Trophoblast cell (in vitro differentiated cells and primary cell): ENCODE results near the gene PKD1.
"Not testable (repeated sequence)": the region's sequence is repeated elsewhere in the genome, so short reads cannot be mapped to it uniquely, and the experiment has no call there.

Experiments
- DNase-seq, 2 donors: peaks; one replicate each; pipeline ENCODE4 v3.0.0-alpha.2; 2016
- H2AFZ ChIP-seq: 2 replicates; pipeline ENCODE4 v1.6.1; 2013; ENCODE audit warnings: low read length, moderate library complexity, mild to moderate bottlenecking; ENCODE audit not compliant: insufficient read depth, poor library complexity
- H2AK5ac ChIP-seq: 2 replicates; pipeline ENCODE4 v1.6.1; 2013; ENCODE audit warnings: mild to moderate bottlenecking, low read length
- H2BK120ac ChIP-seq: 2 replicates; pipeline ENCODE4 v1.6.1; 2013; ENCODE audit warnings: low read length, mild to moderate bottlenecking, moderate library complexity; ENCODE audit not compliant: insufficient read depth, poor library complexity
- H2BK12ac ChIP-seq: 2 replicates; pipeline ENCODE4 v1.6.1; 2013; ENCODE audit warnings: mild to moderate bottlenecking, low read length, moderate library complexity
- H2BK5ac ChIP-seq: 2 replicates; pipeline ENCODE4 v1.6.1; 2013; ENCODE audit warnings: low read length, low read depth, moderate library complexity, mild to moderate bottlenecking; ENCODE audit not compliant: poor library complexity
- H3K14ac ChIP-seq: 2 replicates; pipeline ENCODE4 v1.6.1; 2013; ENCODE audit warnings: mild to moderate bottlenecking, low read length
- H3K18ac ChIP-seq: 2 replicates; pipeline ENCODE4 v1.6.1; 2013; ENCODE audit warnings: mild to moderate bottlenecking, low read length
- H3K23ac ChIP-seq: 2 replicates; pipeline ENCODE4 v1.6.1; 2013; ENCODE audit warnings: low read length
- H3K27ac ChIP-seq: 2 replicates; pipeline ENCODE4 v1.5.1; 2013; ENCODE audit warnings: low read depth, mild to moderate bottlenecking, inconsistent platforms, low read length, moderate library complexity
- H3K27me3 ChIP-seq: 2 replicates; pipeline ENCODE4 v1.6.1; 2013; ENCODE audit warnings: inconsistent platforms, mild to moderate bottlenecking, low read length, moderate library complexity; ENCODE audit not compliant: insufficient read depth
- H3K36me3 ChIP-seq, 2 experiments: 1 replicate in 1 of 2; 2 replicates in 1 of 2; pipeline ENCODE4 v1.6.1; 2013; ENCODE audit warnings: low read length in 2 of 2, mild to moderate bottlenecking in 2 of 2, moderate library complexity in 1 of 2; ENCODE audit not compliant: insufficient read depth in 2 of 2, control insufficient read depth in 1 of 2
- H3K4ac ChIP-seq: 2 replicates; pipeline ENCODE4 v1.6.1; 2013; ENCODE audit warnings: low read depth, mild to moderate bottlenecking, low read length, moderate library complexity
- H3K4me1 ChIP-seq, 2 experiments: 1 replicate in 1 of 2; 2 replicates in 1 of 2; pipeline ENCODE4 v1.6.1; 2013; ENCODE audit warnings: low read length in 2 of 2, mild to moderate bottlenecking in 2 of 2, moderate library complexity in 1 of 2; ENCODE audit not compliant: insufficient read depth in 2 of 2, control insufficient read depth in 1 of 2
- H3K4me2 ChIP-seq: 2 replicates; pipeline ENCODE4 v1.6.1; 2013; ENCODE audit warnings: inconsistent platforms, mild to moderate bottlenecking, low read length, moderate library complexity
- H3K4me3 ChIP-seq: 2 replicates; pipeline ENCODE4 v1.5.1; 2013; ENCODE audit warnings: mild to moderate bottlenecking, low read depth, low read length, inconsistent platforms
- H3K79me1 ChIP-seq: one replicate; pipeline ENCODE4 v1.6.1; 2013; ENCODE audit warnings: low read length
- H3K79me2 ChIP-seq: 2 replicates; pipeline ENCODE4 v1.6.1; 2013; ENCODE audit warnings: low read length, mild to moderate bottlenecking; ENCODE audit not compliant: control insufficient read depth, insufficient read depth, poor library complexity
- H3K9ac ChIP-seq: 2 replicates; pipeline ENCODE4 v1.6.1; 2013; ENCODE audit warnings: mild to moderate bottlenecking, low read length
- H3K9me3 ChIP-seq: 2 replicates; pipeline ENCODE4 v1.6.1; 2013; ENCODE audit warnings: low read depth, mild to moderate bottlenecking, control low read depth, inconsistent platforms, low read length; ENCODE audit not compliant: insufficient read depth
- H4K12ac ChIP-seq: 2 replicates; pipeline ENCODE4 v1.6.1; 2013; ENCODE audit warnings: low read depth, mild to moderate bottlenecking, low read length, moderate library complexity
- H4K8ac ChIP-seq: 2 replicates; pipeline ENCODE4 v1.6.1; 2013; ENCODE audit warnings: low read depth, mild to moderate bottlenecking, low read length, moderate library complexity
- H4K91ac ChIP-seq: one replicate; pipeline ENCODE4 v1.6.1; 2013; ENCODE audit warnings: low read depth, mild to moderate bottlenecking, low read length, moderate library complexity
- WGBS: extraction: QIAGEN DNeasy Blood & Tissue Kit; methylation state at CpG from one replicate; pipeline ENCODE4 v1.1.7; 2013; ENCODE audit warnings: missing lambda C conversion rate; ENCODE audit not compliant: insufficient read length, insufficient coverage; ENCODE audit errors: extremely low coverage; 5-methylcytosine and 5-hydroxymethylcytosine counted together

The PKD1 gene

GRCh38 chr16:2124377-2124693, 11.4 kb downstream of the PKD1 start:
- Histone ChIP-seq H2BK120ac (peak overlapping the region; percentile 89), H3K14ac (peak overlapping the region; percentile 75), H4K8ac (peak overlapping the region; percentile 41), H3K79me1 (peaks cover 23% of the 10 kb centered on the region), H4K91ac (peak overlapping the region; percentile 79), H2BK5ac (peak overlapping the region; percentile 52), H3K27ac (peak overlapping the region; percentile 91), H3K18ac (peak overlapping the region; percentile 66), H3K4me1 (peaks cover 31 to 36% of the 10 kb centered on the region in 2 experiments), H2BK12ac (peak overlapping the region; percentile 94), H3K79me2 (peaks cover 13% of the 10 kb centered on the region)
- H3K4me3 ChIP-seq, H3K4me2 ChIP-seq, H3K27me3 ChIP-seq, H3K36me3 ChIP-seq, DNase-seq, H4K12ac ChIP-seq, H3K4ac ChIP-seq, H3K9ac ChIP-seq, H3K9me3 ChIP-seq, H2AFZ ChIP-seq, H3K23ac ChIP-seq, H2AK5ac ChIP-seq: not testable (repeated sequence)
- WGBS: no CpG with 5 or more reads among the region's 11 CpGs

DNA sequence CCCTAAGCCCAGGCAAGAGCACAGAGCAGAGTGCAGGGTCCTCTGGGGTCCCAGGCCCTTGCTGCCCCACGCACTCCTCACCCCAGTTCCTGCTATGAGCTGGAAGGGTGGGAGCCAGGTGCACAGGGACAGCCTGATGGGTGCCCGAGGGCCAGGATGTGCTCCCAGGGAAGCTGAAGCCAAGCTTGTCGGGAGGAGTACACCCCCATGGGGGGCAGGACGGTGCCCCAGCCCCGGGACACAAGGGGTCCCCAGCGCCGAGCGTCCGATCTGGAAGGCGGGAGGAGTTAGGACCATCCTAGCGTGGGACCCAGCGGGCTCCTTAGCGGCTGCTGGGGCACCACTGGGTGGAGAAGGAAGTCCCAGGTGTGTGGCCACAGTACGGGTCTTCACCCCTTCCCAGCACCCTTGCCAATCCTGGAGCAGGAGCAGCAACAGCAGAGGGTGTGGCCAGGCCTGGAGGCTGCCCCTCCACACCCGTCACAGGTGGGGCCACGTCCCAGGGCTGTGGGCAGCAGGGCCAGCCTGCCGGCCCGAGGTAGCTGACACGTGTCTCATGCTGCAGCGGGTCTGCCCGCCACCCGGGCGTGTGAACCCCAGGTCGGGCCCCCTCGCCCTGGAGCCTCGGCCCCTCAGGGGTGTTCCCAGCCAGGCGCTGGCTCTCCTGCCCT, 11.9 kb downstream of the PKD1 start:
- H3K4me3 ChIP-seq, DNase-seq, H3K27me3 ChIP-seq, H3K23ac ChIP-seq, H3K4me2 ChIP-seq, H3K36me3 ChIP-seq, H4K12ac ChIP-seq, H3K9ac ChIP-seq, H3K9me3 ChIP-seq, H3K4ac ChIP-seq, H2AK5ac ChIP-seq, H2AFZ ChIP-seq: not testable (repeated sequence)
- H3K18ac ChIP-seq: peak overlapping the region; percentile 66
- H2BK120ac ChIP-seq: peak overlapping the region; percentile 89
- H2BK5ac ChIP-seq: peak overlapping the region; percentile 52
- peak overlapping the region; percentile 91 for H3K27ac ChIP-seq
- peak overlapping the region; percentile 71 for H3K14ac ChIP-seq
- H4K91ac ChIP-seq: peak overlapping the region; percentile 79
- peaks cover 23% of the 10 kb centered on the region for H3K79me1 ChIP-seq
- H3K79me2 ChIP-seq: peaks cover 13% of the 10 kb centered on the region
- WGBS: no CpG with 5 or more reads among the region's 27 CpGs
- peak overlapping the region; percentile 41 for H4K8ac ChIP-seq
- H2BK12ac ChIP-seq: peak overlapping the region; percentile 94
- H3K4me1 ChIP-seq: peaks cover 31 to 36% of the 10 kb centered on the region in 2 experiments

- not testable (repeated sequence) for H3K23ac ChIP-seq, H4K8ac ChIP-seq, H3K4me3 ChIP-seq, H2BK5ac ChIP-seq, DNase-seq, H4K91ac ChIP-seq, H2AK5ac ChIP-seq, H3K4me2 ChIP-seq, H3K27me3 ChIP-seq, H4K12ac ChIP-seq, H3K36me3 ChIP-seq, H2BK120ac ChIP-seq, H2BK12ac ChIP-seq, H3K9ac ChIP-seq, H3K9me3 ChIP-seq, H3K14ac ChIP-seq, H2AFZ ChIP-seq, H3K27ac ChIP-seq, H3K4ac ChIP-seq, H3K18ac ChIP-seq
- WGBS: no CpG with 5 or more reads among the region's 26 CpGs
- Histone ChIP-seq H3K4me1 (peaks cover 31 to 36% of the 10 kb centered on the region in 2 experiments), H3K79me2 (peaks cover 13% of the 10 kb centered on the region), H3K79me1 (peaks cover 23% of the 10 kb centered on the region)
Measured at GRCh38 chr16:2122934-2123683, 12.6 kb downstream of the PKD1 start.

DNA sequence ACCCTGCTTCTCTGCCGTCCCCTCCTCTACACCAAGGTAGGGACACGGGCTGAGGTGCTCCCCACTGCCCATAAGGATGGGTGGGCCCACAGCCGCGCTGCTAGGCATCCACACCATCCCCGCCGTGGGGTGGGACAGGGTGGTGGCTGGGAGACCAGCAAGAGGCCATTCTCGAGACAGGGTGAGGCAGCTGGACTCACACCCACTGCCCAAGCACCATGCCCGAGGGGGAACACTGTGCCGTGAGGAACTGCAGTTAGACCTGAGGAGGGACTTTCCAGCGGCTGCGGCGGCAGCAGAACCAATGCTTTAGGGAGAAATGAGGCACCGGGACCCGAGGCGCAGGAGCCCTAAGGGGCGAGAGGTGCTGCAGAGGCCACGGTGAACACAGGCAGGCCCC, 13.3 kb downstream of the PKD1 start:
- Histone ChIP-seq H2BK5ac (no peak overlapping the region), H3K14ac (no peak overlapping the region), H3K9ac (no peak overlapping the region), H3K4me2 (no peak overlapping the region), H4K91ac (no peak overlapping the region), H2AK5ac (no peak overlapping the region), H4K12ac (no peak overlapping the region), H3K36me3 (no peaks in the 10 kb centered on the region), H2BK12ac (no peak overlapping the region), H3K4me3 (no peak overlapping the region), H2BK120ac (no peak overlapping the region), H3K79me1 (peaks cover 23% of the 10 kb centered on the region), H3K79me2 (peaks cover 13% of the 10 kb centered on the region), H2AFZ (no peak overlapping the region), H3K18ac (no peak overlapping the region), H3K23ac (no peak overlapping the region), H3K4ac (no peak overlapping the region), H3K9me3 (no peaks in the 10 kb centered on the region), H3K4me1 (peaks cover 31 to 34% of the 10 kb centered on the region in 2 experiments), H4K8ac (no peak overlapping the region), H3K27ac (no peak overlapping the region), H3K27me3 (no peaks in the 10 kb centered on the region)
- no CpG with 5 or more reads among the region's 17 CpGs for WGBS
- DNase-seq: no peak
